Suprapubic skin (tissue), 4 donors: ENCODE results near the gene MEF2C. TPM values are rescaled to one million over a fixed set of nuclear protein-coding genes. Genes with fewer than 3 reads are reported as not detected.

Experiments
- DNase-seq, 2 donors: peaks; one replicate each; pipeline ENCODE4 v3.0.0-alpha.2; 2019; ENCODE audit warnings: low spot score in 2 of 2
- H3K27ac ChIP-seq: fragments of 200-600 bp; sonication (generic); one replicate; pipeline ENCODE4 v1.5.1; 2019
- H3K27me3 ChIP-seq: fragments of 200-600 bp; sonication (generic); one replicate; pipeline ENCODE4 v1.5.1; 2019
- H3K36me3 ChIP-seq: fragments of 200-600 bp; sonication (generic); one replicate; pipeline ENCODE4 v1.5.1; 2019
- H3K4me1 ChIP-seq: fragments of 200-600 bp; sonication (generic); one replicate; pipeline ENCODE4 v1.5.1; 2019
- H3K4me3 ChIP-seq: fragments of 200-600 bp; sonication (generic); one replicate; pipeline ENCODE4 v1.5.1; 2019; ENCODE audit warnings: mild to moderate bottlenecking
- H3K9me3 ChIP-seq: fragments of 200-600 bp; sonication (generic); one replicate; pipeline ENCODE4 v1.5.1; 2019
- CTCF ChIP-seq, 2 donors: fragments of 200-600 bp in 1 of 2; fragments of 450-650 bp in 1 of 2; sonication (generic) in 1 of 2; IDR thresholded peaks; one replicate each; pipeline ENCODE4 v1.5.1; 2016 to 2019; ENCODE audit warnings: antibody characterized with exemption in 2 of 2, mild to moderate bottlenecking in 1 of 2, moderate library complexity in 1 of 2
- EP300 ChIP-seq: sonication (generic); formaldehyde crosslinking; IDR thresholded peaks from one replicate; pipeline ENCODE4 v1.6.1; 2017; ENCODE audit warnings: antibody characterized with exemption
- POLR2A ChIP-seq, 2 donors: fragments of 450-650 bp; IDR thresholded peaks; one replicate each; pipeline ENCODE4 v1.6.1; 2017; ENCODE audit warnings: antibody characterized with exemption in 2 of 2, mild to moderate bottlenecking in 2 of 2, moderate library complexity in 2 of 2
- POLR2AphosphoS5 ChIP-seq, 3 donors: sonication (generic); formaldehyde crosslinking; IDR thresholded peaks; one replicate each; pipeline ENCODE4 v1.6.1; 2017; ENCODE audit warnings: antibody characterized with exemption in 3 of 3
- WGBS: methylation state at CpG from one replicate; pipeline ENCODE4 v1.1.5; 2018; 5-methylcytosine and 5-hydroxymethylcytosine counted together
- total RNA-seq, 4 donors: library from RNA; depleted of rRNA; stranded (reverse); fragments of >200 nt; gene quantifications; one replicate each; pipeline ENCODE4 v1.1.0, GENCODE V29; 2016

MEF2C gene
- total RNA-seq, 4 donors from 2014 or later: 5.9 to 15.9 (median 10.1) TPM

GRCh38 chr5:88679638-88680037 is 203.3 kb downstream of the MEF2C start:
- Histone ChIP-seq H3K27me3 (peaks cover 100% of the 10 kb centered on the region), H3K4me1 (peaks cover 38% of the 10 kb centered on the region), H3K36me3 (no peaks in the 10 kb centered on the region), H3K9me3 (no peaks in the 10 kb centered on the region), H3K4me3 (no peak overlapping the region), H3K27ac (no peak overlapping the region)
- DNase-seq: no peak
- TF ChIP-seq CTCF (IDR thresholded peaks at IDR 0.05): no peak
- no peak for TF ChIP-seq EP300
- no peak for TF ChIP-seq POLR2AphosphoS5 (IDR thresholded peaks at IDR 0.05)
- no peak for TF ChIP-seq POLR2A (IDR thresholded peaks at IDR 0.05)
- 18% methylated on average over 14 of the region's 14 CpGs for WGBS

- no peaks in the 10 kb centered on the region for H3K36me3 ChIP-seq
- peaks cover 100% of the 10 kb centered on the region for H3K27me3 ChIP-seq
- no peak overlapping the region for H3K27ac ChIP-seq
- no peaks in the 10 kb centered on the region for H3K9me3 ChIP-seq
- TF ChIP-seq CTCF (IDR thresholded peaks at IDR 0.05): no peak
- TF ChIP-seq POLR2A (IDR thresholded peaks at IDR 0.05): no peak
- no peak for TF ChIP-seq EP300
- no peak for TF ChIP-seq POLR2AphosphoS5 (IDR thresholded peaks at IDR 0.05)
- peaks cover 40% of the 10 kb centered on the region for H3K4me1 ChIP-seq
- WGBS: 24% methylated on average over 14 of the region's 14 CpGs
- no peak overlapping the region for H3K4me3 ChIP-seq
- DNase-seq: no peak
Measured at GRCh38 chr5:88678770-88679381, 204.1 kb downstream of the MEF2C start.

GRCh38 chr5:88677943-88678769 is 204.8 kb downstream of the MEF2C start:
- Histone ChIP-seq H3K27ac (no peak overlapping the region), H3K4me1 (peaks cover 40% of the 10 kb centered on the region), H3K36me3 (no peaks in the 10 kb centered on the region), H3K4me3 (no peak overlapping the region), H3K27me3 (peaks cover 100% of the 10 kb centered on the region), H3K9me3 (no peaks in the 10 kb centered on the region)
- TF ChIP-seq CTCF (IDR thresholded peaks at IDR 0.05) (no peak), EP300 (no peak), POLR2A (IDR thresholded peaks at IDR 0.05) (no peak), POLR2AphosphoS5 (IDR thresholded peaks at IDR 0.05) (no peak)
- 11% methylated on average over 49 of the region's 56 CpGs for WGBS
- no peak for DNase-seq

- WGBS: 16% methylated on average over 4 of the region's 4 CpGs
- Histone ChIP-seq H3K36me3 (no peaks in the 10 kb centered on the region), H3K4me1 (peaks cover 43% of the 10 kb centered on the region), H3K9me3 (no peaks in the 10 kb centered on the region), H3K27ac (no peak overlapping the region), H3K27me3 (peaks cover 100% of the 10 kb centered on the region), H3K4me3 (no peak overlapping the region)
- TF ChIP-seq POLR2A (IDR thresholded peaks at IDR 0.05): no peak
- no peak for TF ChIP-seq POLR2AphosphoS5 (IDR thresholded peaks at IDR 0.05)
- TF ChIP-seq CTCF (IDR thresholded peaks at IDR 0.05): no peak
- TF ChIP-seq EP300: no peak
- no peak for DNase-seq
Measured at GRCh38 chr5:88677376-88677895, 205.5 kb downstream of the MEF2C start.
